GM12878 (cell line): ENCODE measurements around the gene TMEM132C. TPM values are rescaled to one million over a fixed set of nuclear protein-coding genes. Genes with fewer than 3 reads are reported as not detected.

ENCODE experiments used
- ATAC-seq: fragments of 200-7000 bp; cut with Tn5 transposase; 3 replicates; pipeline ENCODE4 v1.9.1; 2020; ENCODE audit warnings: mild to moderate bottlenecking, moderate library complexity
- BruUV-seq: library from RNA; stranded (reverse); fragments of 400-500 nt; replicated peaks from 2 replicates; lab custom pipeline; 2021; lab: Mats Ljungman, UMichigan
- CTCF ChIA-PET: fragments of 300-600 bp; sonication (Branson Sonifier 250); formaldehyde crosslinking; extraction: SDS; loops from one replicate; lab custom pipeline; 2021; ENCODE audit warnings: inconsistent platforms; lab: Yijun Ruan, JAX
- POLR2A ChIA-PET: fragments of 350-600 bp; formaldehyde crosslinking; extraction: SDS; loops from one replicate; lab custom pipeline; 2021; ENCODE audit warnings: inconsistent platforms; lab: Charles Lee
- RAD21 ChIA-PET: fragments of 300-600 bp; sonication (Branson Sonifier 250); formaldehyde crosslinking; loops from one replicate; lab custom pipeline; 2023; ENCODE audit warnings: antibody characterized with exemption; ENCODE audit not compliant: unreplicated experiment; lab: Charles Lee
- SMC1A ChIA-PET: fragments of 300-600 bp; sonication (Branson Sonifier 250); formaldehyde crosslinking; loops from one replicate; lab custom pipeline; 2023; ENCODE audit not compliant: unreplicated experiment, uncharacterized antibody; lab: Charles Lee
- DNase-seq: peaks from one replicate; pipeline ENCODE4 v3.0.0-alpha.2; 2011; ENCODE audit warnings: low read depth, low spot score
- FAIRE-seq: peaks from 3 replicates; lab custom pipeline; 2011; peaks lifted over from hg19 to GRCh38; lab: Jason Lieb, UNC
- H2AFZ ChIP-seq: 2 replicates; pipeline ENCODE4 v1.6.0; 2011; ENCODE audit warnings: low read depth, low read length, control low read depth; ENCODE audit not compliant: control insufficient read depth
- H3K27ac ChIP-seq: 2 replicates; pipeline ENCODE4 v1.5.1; 2011; ENCODE audit warnings: control low read depth; ENCODE audit not compliant: control insufficient read depth, insufficient read depth
- H3K27me3 ChIP-seq, 2 experiments: replicated peaks in 1 of 2; 2 replicates each; pipeline versions ENCODE4 v1.6.0 to v1.6.1; 2011; ENCODE audit warnings: low read length in 1 of 2; ENCODE audit not compliant: control insufficient read depth in 2 of 2, insufficient read depth in 2 of 2
- H3K36me3 ChIP-seq, 2 experiments: 2 replicates each; pipeline ENCODE4 v1.5.1; 2011; ENCODE audit warnings: low read length in 1 of 2; ENCODE audit not compliant: control insufficient read depth in 2 of 2, insufficient read depth in 2 of 2
- H3K4me1 ChIP-seq: 2 replicates; pipeline ENCODE4 v1.6.1; 2011; ENCODE audit warnings: mild to moderate bottlenecking, low read length, moderate library complexity, mixed read lengths; ENCODE audit not compliant: control insufficient read depth, insufficient read depth
- H3K4me2 ChIP-seq: 2 replicates; pipeline ENCODE4 v1.6.0; 2011; ENCODE audit warnings: control low read depth; ENCODE audit not compliant: control insufficient read depth, insufficient read depth
- H3K4me3 ChIP-seq: fragments of 200-600 bp; sonication (generic); 2 replicates; pipeline ENCODE4 v1.5.1; 2016
- H3K79me2 ChIP-seq: 2 replicates; pipeline ENCODE4 v1.6.0; 2011; ENCODE audit warnings: low read length; ENCODE audit not compliant: control insufficient read depth, insufficient read depth
- H3K9ac ChIP-seq: 2 replicates; pipeline ENCODE4 v1.8.0; 2011; ENCODE audit warnings: low read length, control low read depth, mixed read lengths; ENCODE audit not compliant: control insufficient read depth, insufficient read depth
- H3K9me3 ChIP-seq: replicated peaks from 3 replicates; pipeline ENCODE4 v1.5.1; 2011; ENCODE audit warnings: mild to moderate bottlenecking, low read length; ENCODE audit not compliant: control insufficient read depth, insufficient read depth
- H4K20me1 ChIP-seq: 2 replicates; pipeline ENCODE4 v1.6.0; 2011; ENCODE audit not compliant: control insufficient read depth, insufficient read depth
- EP300 ChIP-seq, 2 experiments: fragments of 150-350 bp in 1 of 2; IDR thresholded peaks; 2 replicates each; pipeline ENCODE4 v1.6.1; 2011 to 2012; ENCODE audit warnings: low read depth in 2 of 2, low read length in 2 of 2, borderline replicate concordance in 1 of 2, improper control_type of control experiment in 1 of 2, inconsistent platforms in 1 of 2; ENCODE audit not compliant: control insufficient read depth in 1 of 2
- KAT2A ChIP-seq: conservative IDR thresholded peaks from 2 replicates; pipeline ENCODE4 v1.6.1; 2011; ENCODE audit warnings: low read depth, low read length; ENCODE audit not compliant: control insufficient read depth
- NR2C1 ChIP-seq: fragments of 450-650 bp; IDR thresholded peaks from 2 replicates; pipeline ENCODE4 v1.6.1; 2017; ENCODE audit warnings: antibody characterized with exemption, mild to moderate bottlenecking, moderate library complexity
- SIN3A ChIP-seq: IDR thresholded peaks from 2 replicates; pipeline ENCODE4 v1.6.1; 2012; ENCODE audit warnings: low read depth, low read length, improper control_type of control experiment
- SP1 ChIP-seq: IDR thresholded peaks from one replicate; pipeline ENCODE4 v1.6.1; 2011; ENCODE audit warnings: low read depth, low read length
- SUPT20H ChIP-seq: IDR thresholded peaks from 2 replicates; pipeline ENCODE4 v1.6.1; 2011; ENCODE audit warnings: low read depth, mild to moderate bottlenecking, low read length, moderate library complexity, borderline replicate concordance; ENCODE audit not compliant: control insufficient read depth
- WGBS: methylation state at CpG from one replicate; pipeline ENCODE4 v1.1.6; 2016; ENCODE audit warnings: low lambda C conversion rate; ENCODE audit not compliant: insufficient replicate concordance, insufficient coverage; ENCODE audit errors: missing lambda C conversion rate; 5-methylcytosine and 5-hydroxymethylcytosine counted together
- in situ Hi-C: fragments of 300-500 bp; cut with MboI; formaldehyde crosslinking; loops from 9 replicates; pipeline ENCODE4 v1.14.3; 2018; ENCODE audit warnings: mixed read lengths
- intact Hi-C: fragments of 100-400 bp; cut with micrococcal nuclease; formaldehyde crosslinking; loops from one replicate; pipeline ENCODE4 v1.14.2; 2022; ENCODE audit not compliant: unreplicated experiment
- polyA plus RNA-seq, 11 experiments: library from polyadenylated mRNA; depleted of rRNA in 4 of 11; unstranded in 6 of 11; stranded (reverse) in 5 of 11; fragments of >200 nt; fragmentation: Nextera tagmentation in 4 of 11; fragmentation: Illumina TruSeq in 1 of 11; extraction: Ambion mirVana in 4 of 11; extraction: Trizol in 1 of 11; gene quantifications; 1 replicate in 1 of 11; 2 replicates in 10 of 11; pipeline versions ENCODE4 v1.2.1 to v1.2.3, GENCODE V29; 2011 to 2016; ENCODE audit warnings: inconsistent platforms in 2 of 11, missing spikeins in 2 of 11, low read depth in 1 of 11
- total RNA-seq, 4 experiments: library from RNA; depleted of rRNA in 3 of 4; stranded (reverse); fragments of >200 nt in 3 of 4; fragmentation: Illumina TruSeq in 1 of 4; extraction: Trizol in 1 of 4; gene quantifications; 2 replicates each; pipeline versions ENCODE4 v1.2.1 to v1.2.3, GENCODE V29; 2013 to 2021

TMEM132C gene
- total and polyA plus RNA-seq, 10 of the 15 experiments (the other 5 are each of a cell fraction or from before 2014, with no cell fraction given): not detected

GRCh38 chr12:128612150-128612850, 345.3 kb downstream of the TMEM132C start:
- no peaks in the 10 kb centered on the region for H3K79me2 ChIP-seq
- H3K27me3 ChIP-seq: no peaks in the 10 kb centered on the region; a peak in 1 of 4 replicates
- BruUV-seq: no TSS peak
- POLR2A ChIA-PET: no interaction called here
- FAIRE-seq: no peak
- H3K27ac ChIP-seq: no peak overlapping the region
- SMC1A ChIA-PET: no interaction called here
- no peaks in the 10 kb centered on the region for H3K9me3 ChIP-seq
- RAD21 ChIA-PET: no interaction called here
- 26% methylated on average over 8 of the region's 8 CpGs for WGBS
- in situ Hi-C loops: no loop called here
- H4K20me1 ChIP-seq: no peaks in the 10 kb centered on the region
- CTCF ChIA-PET: no interaction called here
- no peak for TF ChIP-seq SIN3A
- TF ChIP-seq SUPT20H: no peak
- no peak for TF ChIP-seq NR2C1
- TF ChIP-seq EP300 (IDR thresholded peaks at IDR 0.05; ENCODE audit: borderline replicate concordance in 1 of 2, control insufficient read depth in 1 of 2, low read depth in 2 of 2, low read length in 2 of 2): no peak
- no peak for TF ChIP-seq SP1
- TF ChIP-seq KAT2A: no peak
- TF ChIP-seq, all 136 proteins: peak for 0
- Histone ChIP-seq H2AFZ (no peak overlapping the region), H3K4me1 (no peaks in the 10 kb centered on the region), H3K36me3 (no peaks in the 10 kb centered on the region), H3K4me3 (no peak overlapping the region), H3K4me2 (no peak overlapping the region), H3K9ac (no peak overlapping the region)
- intact Hi-C loops: no loop called here
- DNase-seq (no peak), ATAC-seq (no peak)
